Brain pericyte (primary cell): ENCODE results near the gene DAPK2.
"Not testable (repeated sequence)": the region's sequence is repeated elsewhere in the genome, so short reads cannot be mapped to it uniquely, and the experiment has no call there.

Experiments used
- DNase-seq: peaks from one replicate; pipeline ENCODE4 v3.0.0-alpha.2; 2012; ENCODE audit warnings: low read depth, low spot score

The DAPK2 gene

GRCh38 chr15:64046421-64047153 lies at the start of gene DAPK2:
TSS of gene DAPK2 (minus strand) at chr15:64046485. CDS start at chr15:64040261, 6,224 bp downstream.
- no peak for DNase-seq

GRCh38 chr15:64095431-64095794 lies 49.1 kb upstream of the DAPK2 start:
- no peak for DNase-seq

DNA sequence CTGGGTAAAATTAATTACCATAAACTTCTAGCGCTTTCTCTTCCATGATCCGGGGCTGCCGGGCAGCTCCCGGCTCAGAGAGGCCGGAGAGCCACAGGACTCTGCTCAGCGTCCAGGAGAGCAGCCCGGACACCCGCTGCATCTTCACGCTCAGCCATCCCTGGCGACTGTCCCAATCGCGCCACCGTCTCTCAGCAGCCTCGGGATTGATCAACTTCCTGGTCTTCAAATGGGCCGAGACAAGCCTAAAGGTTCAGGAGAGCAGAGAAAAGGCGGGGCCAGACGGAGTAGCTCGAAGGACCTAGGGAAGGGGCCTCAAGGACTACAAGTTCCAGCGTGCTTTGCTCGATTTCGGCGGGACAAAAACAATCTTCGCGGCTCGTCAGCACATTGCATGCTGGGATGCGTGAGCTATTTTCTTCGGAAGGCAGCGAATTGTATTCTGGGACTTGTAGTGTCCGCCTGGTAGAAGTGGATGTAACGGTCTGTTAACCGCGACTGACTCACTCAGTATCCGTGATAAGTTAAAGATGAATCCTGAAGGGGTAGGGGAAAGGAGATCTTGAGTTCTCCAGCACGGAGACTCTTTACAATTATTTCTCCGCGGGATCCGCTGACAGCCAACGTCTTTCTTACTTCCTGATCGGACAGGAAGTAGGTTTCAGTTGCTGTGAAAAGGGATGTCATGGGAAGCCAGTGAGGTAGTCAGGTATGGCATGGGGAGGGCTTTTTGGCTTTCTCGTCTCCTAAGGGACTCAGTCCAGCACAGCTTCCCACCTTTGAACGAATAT lies 47.5 kb upstream of the DAPK2 start, which contains the start of gene CIAO2A:
Gene CIAO2A, minus strand, starts transcription at position 212 of the 791 bp plus-strand sequence. Its CDS starts 70 bp downstream, at position 142.
- peak; percentile 92 for DNase-seq

DNA sequence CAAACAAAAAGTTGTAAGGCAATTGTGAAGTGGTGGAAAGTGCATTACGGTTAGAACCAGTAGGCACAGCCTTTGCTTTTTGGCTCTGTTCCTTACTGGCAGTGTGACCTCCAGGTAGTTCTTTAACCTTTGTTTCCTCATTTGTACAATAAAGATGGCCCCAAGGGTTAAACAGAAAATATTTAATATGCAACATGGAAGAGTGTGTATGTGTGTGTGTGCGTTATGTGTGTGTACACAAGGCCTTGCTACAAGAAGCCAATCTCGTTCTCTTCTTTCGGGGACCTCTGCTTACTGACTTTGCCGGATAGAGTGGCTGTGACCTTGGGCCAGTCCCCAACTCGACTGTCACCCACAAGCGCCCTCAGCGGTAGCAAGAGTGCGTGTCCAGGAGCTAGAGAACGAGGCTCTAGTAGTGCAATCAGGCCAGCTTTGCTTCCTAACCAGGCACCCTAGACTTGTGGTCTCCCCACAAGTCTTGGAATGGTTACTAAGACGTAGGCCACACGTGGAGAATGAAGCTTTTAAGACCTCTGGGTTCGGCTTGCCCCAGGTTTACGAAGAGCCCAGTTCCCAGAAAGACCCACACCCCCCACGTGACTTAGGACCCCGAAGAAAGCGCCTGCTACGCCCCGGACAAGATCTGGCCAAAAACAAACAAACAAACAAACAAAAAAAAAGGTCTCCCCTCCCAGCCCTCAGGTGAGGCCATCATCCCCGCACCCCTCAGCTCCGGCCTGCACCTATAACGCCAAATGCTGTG lies 46.8 kb upstream of the DAPK2 start:
- no peak for DNase-seq

DNA sequence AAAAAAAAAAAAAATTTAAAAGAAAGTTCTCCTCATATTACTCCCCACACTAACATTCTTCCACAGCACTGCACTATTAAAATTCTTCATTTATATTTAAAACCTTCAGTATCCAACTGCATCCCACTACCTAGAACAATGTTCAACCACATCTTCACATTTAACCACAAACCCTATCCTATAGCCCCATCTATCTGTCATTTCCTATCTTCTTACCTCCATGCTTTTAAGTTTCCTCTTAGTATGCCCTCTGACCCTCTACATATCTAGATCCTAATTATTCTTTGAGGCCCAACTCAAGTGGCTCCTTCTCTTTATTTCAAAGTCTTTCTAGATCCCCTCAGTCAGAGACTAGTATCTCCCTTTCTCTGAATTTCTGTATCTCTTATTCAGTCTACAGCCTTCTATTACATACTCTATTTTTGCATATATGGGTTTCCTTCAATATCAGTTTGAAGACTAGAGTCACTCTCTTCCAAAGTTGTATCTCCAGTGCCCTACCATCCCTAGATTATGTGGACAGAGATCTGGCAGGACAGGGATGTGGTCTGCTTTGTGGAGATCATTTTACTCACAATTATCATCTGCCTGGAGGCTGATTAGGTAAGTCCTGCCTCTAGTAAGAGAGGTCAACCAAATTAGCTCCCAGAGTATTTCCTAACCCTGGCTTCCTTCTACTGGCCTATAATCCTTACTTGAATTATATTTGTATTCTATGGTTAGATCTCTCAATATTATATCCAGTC lies 46.0 kb upstream of the DAPK2 start:
- DNase-seq: no peak

DNA sequence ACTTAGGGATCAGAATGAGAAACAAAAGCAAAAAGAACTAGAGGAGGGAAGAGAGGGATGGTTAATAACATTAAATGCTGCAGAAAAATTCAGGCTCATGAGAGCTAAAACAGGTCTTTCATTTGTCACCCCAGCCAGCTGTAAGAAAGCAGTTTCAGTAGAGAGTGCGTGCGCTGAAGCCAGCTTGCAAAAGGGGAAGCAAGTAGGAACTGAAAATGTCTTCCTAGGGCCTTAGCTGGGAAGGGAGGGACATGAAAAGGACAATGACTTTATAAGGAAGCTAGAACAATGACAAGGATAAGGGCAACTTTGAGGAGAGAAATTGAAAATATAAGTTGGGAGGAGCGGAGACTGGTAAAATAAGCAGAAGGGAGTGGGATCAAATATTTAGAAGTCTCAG lies 44.2 kb upstream of the DAPK2 start:
- DNase-seq: no peak

DNA sequence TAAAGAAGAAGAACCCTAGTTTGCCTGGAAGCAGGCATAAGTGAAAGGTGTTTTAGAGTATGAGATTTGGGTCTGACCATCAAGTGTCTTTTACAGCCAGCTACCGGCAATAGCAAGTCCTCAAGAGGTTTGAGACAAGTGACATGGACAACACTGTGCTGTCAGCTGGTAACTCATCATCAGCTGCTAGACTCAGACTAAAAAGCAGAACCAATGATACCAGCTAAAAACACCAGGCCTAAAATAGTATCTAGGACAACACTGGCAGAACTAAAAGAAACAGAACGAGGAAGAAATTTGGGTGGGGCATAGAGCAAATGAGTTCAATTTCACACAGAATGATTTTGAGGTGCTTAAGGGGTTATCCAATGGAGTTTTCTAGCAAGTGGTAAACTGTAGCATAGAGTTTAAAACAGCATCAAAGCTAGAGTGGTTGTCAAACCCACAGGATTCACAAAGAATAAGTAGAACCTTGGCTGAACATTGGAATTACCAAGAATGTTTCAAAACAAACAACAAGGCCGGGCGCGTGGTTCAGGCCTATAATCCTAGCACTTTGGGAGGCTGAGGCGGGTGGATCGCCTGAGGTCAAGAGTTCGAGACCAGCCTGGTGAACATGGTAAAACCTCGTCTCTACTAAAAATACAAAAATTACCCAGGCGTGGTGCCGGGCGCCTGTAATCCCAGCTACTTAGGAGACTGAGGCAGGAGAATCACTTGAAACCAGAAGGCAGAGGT lies 43.4 kb upstream of the DAPK2 start:
- DNase-seq: no peak

- no peak for DNase-seq
Observed at GRCh38 chr15:64082757-64083156, 36.5 kb upstream of the DAPK2 start.

DNA sequence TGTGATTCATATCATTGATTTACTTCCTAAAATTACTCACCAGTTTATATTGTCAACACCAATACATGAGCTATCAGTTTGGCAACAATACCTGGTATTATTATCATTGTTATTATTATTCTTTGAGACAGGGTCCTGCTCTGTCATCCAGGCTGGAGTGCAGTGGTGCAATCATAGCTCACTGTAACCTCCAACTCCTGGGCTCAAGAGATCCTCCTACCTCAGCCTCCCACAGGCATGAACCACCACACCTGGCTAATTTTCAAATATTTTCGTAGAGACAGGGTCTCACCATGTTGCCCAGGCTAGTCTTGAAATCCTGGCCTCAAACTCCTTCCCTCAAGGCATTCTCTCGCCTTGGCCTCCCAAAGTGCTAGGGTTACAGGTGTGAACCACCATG lies 27.2 kb upstream of the DAPK2 start:
- DNase-seq: not testable (repeated sequence)

- no peak for DNase-seq
Observed at GRCh38 chr15:64072812-64073211, 26.5 kb upstream of the DAPK2 start.

DNA sequence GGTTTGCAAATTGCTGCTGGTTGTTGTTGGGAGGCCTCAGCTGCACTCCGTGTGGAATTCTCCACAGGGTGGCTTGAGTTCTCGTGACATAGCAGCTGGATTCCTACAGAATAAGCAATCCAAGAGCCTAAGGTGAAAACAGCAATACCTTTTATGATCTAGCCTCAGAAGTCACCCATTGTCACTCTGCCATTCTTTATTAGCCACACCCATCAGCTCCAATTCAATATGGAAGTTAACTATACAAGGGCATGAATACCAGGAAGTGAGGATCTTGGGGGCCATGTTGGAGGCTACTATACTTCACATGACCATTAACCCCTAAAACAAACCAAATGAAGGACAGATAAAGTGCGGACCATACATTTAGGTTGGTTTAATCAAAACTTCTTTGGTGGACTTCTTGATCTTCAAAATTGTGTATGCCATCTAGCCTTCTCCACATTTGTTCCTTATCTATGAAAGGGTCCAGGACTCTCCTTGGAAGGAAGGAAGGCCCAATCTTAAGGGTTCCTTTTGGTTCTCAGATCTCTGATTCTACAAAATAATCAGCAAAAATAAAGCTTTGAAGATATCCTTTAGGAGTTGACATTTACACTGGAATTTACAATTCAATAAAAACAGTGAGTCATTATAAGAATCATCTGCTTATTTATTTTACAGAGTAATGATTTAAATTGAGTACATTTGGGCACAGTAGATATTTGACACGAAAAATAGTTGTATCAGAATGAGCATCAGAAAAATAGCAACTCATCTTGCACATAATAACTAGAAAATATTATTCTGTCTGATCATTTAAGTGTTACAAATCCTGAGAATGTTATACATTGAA lies 25.9 kb upstream of the DAPK2 start:
- DNase-seq: no peak

GRCh38 chr15:64070965-64071851 lies 24.9 kb upstream of the DAPK2 start:
- DNase-seq: no peak

- DNase-seq: no peak
Observed at GRCh38 chr15:64070106-64070505, 23.8 kb upstream of the DAPK2 start.

DNA sequence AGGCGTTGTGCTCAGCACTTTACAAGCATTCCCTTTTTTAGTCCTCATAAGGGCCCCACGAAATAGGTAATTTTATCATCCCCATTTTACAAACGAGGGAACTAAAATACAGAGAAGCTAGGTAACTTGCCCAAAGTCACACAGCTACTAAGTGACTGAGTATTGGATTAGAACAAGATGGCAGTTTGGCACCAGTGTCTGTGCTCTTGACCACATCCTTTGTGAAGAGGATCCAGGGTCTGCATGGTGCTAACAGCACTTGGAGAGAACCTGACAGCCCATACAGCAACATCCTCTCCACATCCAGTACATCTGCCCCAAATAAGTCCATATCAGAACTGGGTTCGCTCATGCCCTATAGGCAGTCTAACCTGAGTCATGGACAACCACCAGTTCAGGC lies 21.8 kb upstream of the DAPK2 start:
- DNase-seq: no peak

- no peak for DNase-seq
Observed at GRCh38 chr15:64067564-64068030, 21.3 kb upstream of the DAPK2 start.

DNA sequence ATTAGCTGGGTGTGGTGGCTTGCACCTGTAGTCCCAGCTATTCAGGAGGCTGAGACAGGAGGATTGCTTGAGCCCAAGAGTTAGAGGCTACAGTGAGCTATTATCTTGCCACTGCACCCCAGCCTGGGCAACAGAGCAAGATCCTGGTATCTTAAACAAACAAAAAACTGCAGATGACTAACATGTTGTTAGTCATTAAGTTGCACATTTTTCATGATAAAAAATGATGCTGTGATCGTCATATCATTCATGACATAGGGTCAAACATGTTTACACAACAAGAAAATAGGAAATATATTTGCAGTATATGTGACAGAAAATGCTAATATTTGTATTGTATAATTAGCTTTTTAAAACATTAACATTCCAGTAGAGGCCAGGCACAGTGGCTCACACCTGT lies 20.2 kb upstream of the DAPK2 start:
- no peak for DNase-seq

DNA sequence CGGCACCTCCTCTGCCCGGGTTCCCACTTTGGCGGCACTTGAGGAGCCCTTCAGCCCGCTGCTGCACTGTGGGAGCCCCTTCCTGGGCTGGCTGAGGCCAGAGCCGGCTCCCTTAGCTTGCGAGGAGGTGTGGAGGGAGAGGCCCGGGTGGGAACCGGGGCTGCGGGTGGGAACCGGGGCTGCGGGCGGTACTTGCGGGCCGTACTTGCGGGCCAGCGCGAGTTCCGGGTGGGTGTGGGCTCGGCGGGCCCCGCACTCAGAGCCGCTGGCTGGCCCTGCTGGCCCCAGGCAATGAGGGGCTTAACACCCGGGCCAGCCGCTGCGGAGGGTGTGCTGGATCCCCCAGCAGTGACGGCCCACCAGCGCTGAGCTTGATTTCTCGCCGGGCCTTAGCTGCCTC lies 14.4 kb upstream of the DAPK2 start:
- DNase-seq: no peak

DNA sequence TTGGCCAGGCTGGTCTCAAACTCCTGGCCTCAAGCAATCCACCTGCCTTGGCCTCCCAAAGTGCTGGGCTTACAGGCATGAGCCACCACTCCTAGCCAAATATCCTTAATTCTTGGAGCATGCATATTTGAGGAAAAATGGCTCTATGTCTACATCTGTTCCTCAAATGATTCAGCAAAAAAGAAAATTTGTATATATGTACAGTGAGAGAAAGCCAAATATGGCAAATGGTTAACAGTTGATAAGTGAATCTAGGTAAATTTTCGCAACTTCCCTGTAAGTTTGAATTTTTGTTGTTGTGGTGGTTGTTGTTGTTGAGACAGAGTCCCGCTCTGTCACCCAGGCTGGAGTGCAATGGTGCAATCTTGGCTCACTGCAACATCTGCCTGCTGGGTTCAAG lies 12.8 kb upstream of the DAPK2 start:
- DNase-seq: not testable (repeated sequence)

GRCh38 chr15:64058279-64058678 lies 12.0 kb upstream of the DAPK2 start:
- DNase-seq: no peak
